Pancreas (tissue), 10 donors: ENCODE results near the gene DGKI. TPM values are rescaled to one million over a fixed set of nuclear protein-coding genes. Genes with fewer than 3 reads are reported as not detected.

ENCODE experiments used
- ATAC-seq, 4 donors: fragments of 200-7000 bp; cut with Tn5 transposase; one replicate each; pipeline versions ENCODE4 v1.8.0 to v1.9.1; 2020; ENCODE audit warnings: mild to moderate bottlenecking in 4 of 4, moderate library complexity in 4 of 4
- DNase-seq, 6 donors: peaks; one replicate each; pipeline ENCODE4 v3.0.0-alpha.2; 2020
- FAIRE-seq: peaks from 2 replicates; lab custom pipeline; 2012; peaks lifted over from hg19 to GRCh38; lab: Jason Lieb, UNC
- H3K27ac ChIP-seq, 4 donors: fragments of 200-600 bp; sonication (generic); 1 replicate in 3 of 4; 2 replicates in 1 of 4; pipeline versions ENCODE4 v1.5.0 to v1.8.0; 2020
- H3K27me3 ChIP-seq, 4 donors: fragments of 200-600 bp; one replicate each; pipeline ENCODE4 v1.8.0; 2021
- H3K36me3 ChIP-seq, 3 donors: fragments of 200-600 bp; sonication (generic) in 1 of 3; one replicate each; pipeline versions ENCODE4 v1.5.0 to v1.8.0; 2020 to 2021
- H3K4me1 ChIP-seq, 3 donors: fragments of 200-600 bp; one replicate each; pipeline ENCODE4 v1.8.0; 2021
- H3K4me3 ChIP-seq, 4 donors: fragments of 200-600 bp; sonication (generic) in 2 of 4; one replicate each; pipeline versions ENCODE4 v1.5.0 to v1.8.0; 2020 to 2021
- H3K9me3 ChIP-seq, 4 donors: fragments of 200-600 bp; one replicate each; pipeline ENCODE4 v1.8.0; 2021
- WGBS, 2 donors: extraction: QIAGEN DNeasy Blood & Tissue Kit; methylation state at CpG; one replicate each; pipeline ENCODE4 v1.1.7; 2013; 5-methylcytosine and 5-hydroxymethylcytosine counted together
- intact Hi-C, 3 donors: fragments of 100-400 bp; cut with DNase I; formaldehyde crosslinking; loops; one replicate each; pipeline versions ENCODE4 v1.11.1 to v1.14.2; 2022
- polyA plus RNA-seq, 2 donors: library from polyadenylated mRNA; stranded (reverse); fragments of 200-250 nt; gene quantifications; one replicate each; pipeline ENCODE4 v1.2.3, GENCODE V29; 2013
- total RNA-seq, 6 donors: library from RNA; stranded (reverse); fragmentation: NEBNext Ultra II Directional in 4 of 6; extraction: Animal tissue kit (Norgen Biotek cat#: 25700) in 4 of 6; gene quantifications; one replicate each; pipeline versions ENCODE4 v1.2.1 to v1.2.4, GENCODE V29; 2021 to 2023
- TF ChIP-seq, protein P1 (sequence below), 4 donors: fragments of 200-600 bp; sonication (generic) in 3 of 4; IDR thresholded peaks; one replicate each; pipeline versions ENCODE4 v1.5.0 to v1.8.0; 2021; ENCODE audit warnings: antibody characterized with exemption in 4 of 4
- donor health status: healthy with polysubstance abuse.
- donor health status: DM: no; HTN: no; CAD: no; lungs with moderate emphysema.
- donor health status: DM: no; HTN: no; CAD: no.
- donor health status: control.
- donor health status: control.
- donor health status: Bipolar disorder and iron deficiency.
- donor health status: DM: yes; HTN: yes; CAD: no.
- donor health status: DM: no; HTN: no; CAD: no.
- donor health status: DM: no; HTN: no; CAD: no.
- donor health status: DM: yes; HTN: yes; CAD: no.

Gene DGKI
- total and polyA plus RNA-seq, 8 donors, result 0.04 to 0.81 (median 0.15) TPM

- TF ChIP-seq, protein P1, sequence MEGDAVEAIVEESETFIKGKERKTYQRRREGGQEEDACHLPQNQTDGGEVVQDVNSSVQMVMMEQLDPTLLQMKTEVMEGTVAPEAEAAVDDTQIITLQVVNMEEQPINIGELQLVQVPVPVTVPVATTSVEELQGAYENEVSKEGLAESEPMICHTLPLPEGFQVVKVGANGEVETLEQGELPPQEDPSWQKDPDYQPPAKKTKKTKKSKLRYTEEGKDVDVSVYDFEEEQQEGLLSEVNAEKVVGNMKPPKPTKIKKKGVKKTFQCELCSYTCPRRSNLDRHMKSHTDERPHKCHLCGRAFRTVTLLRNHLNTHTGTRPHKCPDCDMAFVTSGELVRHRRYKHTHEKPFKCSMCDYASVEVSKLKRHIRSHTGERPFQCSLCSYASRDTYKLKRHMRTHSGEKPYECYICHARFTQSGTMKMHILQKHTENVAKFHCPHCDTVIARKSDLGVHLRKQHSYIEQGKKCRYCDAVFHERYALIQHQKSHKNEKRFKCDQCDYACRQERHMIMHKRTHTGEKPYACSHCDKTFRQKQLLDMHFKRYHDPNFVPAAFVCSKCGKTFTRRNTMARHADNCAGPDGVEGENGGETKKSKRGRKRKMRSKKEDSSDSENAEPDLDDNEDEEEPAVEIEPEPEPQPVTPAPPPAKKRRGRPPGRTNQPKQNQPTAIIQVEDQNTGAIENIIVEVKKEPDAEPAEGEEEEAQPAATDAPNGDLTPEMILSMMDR (IDR thresholded peaks at IDR 0.05), result no peak
- DNase-seq (peak; percentile 17 to 78 (median 42)), ATAC-seq (peak in 3 of 4 donors; percentile 35 to 78 (median 43)), FAIRE-seq (no peak)
- Histone ChIP-seq H3K27me3 (no peaks in the 10 kb centered on the region), H3K9me3 (no peaks in the 10 kb centered on the region), H3K27ac (no peak overlapping the region), H3K36me3 (no peaks in the 10 kb centered on the region), H3K4me3 (no peak overlapping the region), H3K4me1 (peaks cover 0 to 4% (median 0%) of the 10 kb centered on the region in 3 donors)
- intact Hi-C loops, result no loop called here
- WGBS, 2 donors, result 11 to 14% methylated on average over 6 of the region's 6 CpGs
Observed at GRCh38 chr7:137760111-137760510, 86.7 kb downstream of the DGKI start.

DNA sequence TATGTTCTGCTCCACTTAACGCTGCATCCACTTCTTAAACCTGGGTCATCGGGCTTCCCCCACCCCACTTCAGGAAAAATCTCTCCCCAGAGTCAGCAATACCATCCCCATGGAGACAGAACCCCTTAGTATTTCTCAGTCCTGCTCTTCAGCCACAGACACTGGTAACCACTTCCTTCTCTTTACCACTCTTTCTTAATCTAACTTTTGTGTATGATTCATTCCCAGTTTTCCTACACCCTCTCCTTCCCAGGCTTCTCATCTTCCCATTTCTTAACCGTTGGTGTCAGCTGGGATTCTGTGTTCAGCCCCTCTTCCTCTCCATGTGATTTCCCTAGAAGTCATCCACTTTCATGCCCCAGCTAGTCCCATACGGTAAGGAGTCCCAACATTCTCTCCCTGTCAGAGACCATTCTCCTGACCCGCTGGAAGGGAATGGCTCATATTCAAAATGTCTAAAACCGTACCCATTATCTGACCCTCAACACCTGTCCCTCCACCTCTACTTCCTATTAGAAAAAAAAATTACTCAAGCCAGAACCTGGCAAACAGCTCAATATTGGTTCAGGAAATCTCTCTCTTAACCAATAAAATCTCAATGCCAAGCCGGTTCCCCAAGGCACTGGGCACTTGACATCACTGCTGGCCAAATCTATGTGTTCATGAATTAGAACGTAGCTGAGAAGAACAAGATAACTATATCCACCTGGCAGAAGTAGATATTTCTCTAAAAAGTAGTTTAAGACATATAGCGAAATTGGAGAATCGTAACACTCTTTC is 89.4 kb downstream of the DGKI start:
- DNase-seq (no peak), ATAC-seq (peak in 1 of 4 donors; percentile 73), FAIRE-seq (no peak)
- no peak overlapping the region for H3K4me3 ChIP-seq
- H3K4me1 ChIP-seq, result peaks cover 0 to 4% (median 0%) of the 10 kb centered on the region in 3 donors
- no peak overlapping the region for H3K27ac ChIP-seq
- TF ChIP-seq, protein P1 (IDR thresholded peaks at IDR 0.05), result no peak
- 69 to 79% methylated on average over 10 of the region's 10 CpGs for WGBS, 2 donors
- intact Hi-C loops, result no loop called here
- H3K9me3 ChIP-seq, result no peaks in the 10 kb centered on the region
- H3K27me3 ChIP-seq, result no peaks in the 10 kb centered on the region
- H3K36me3 ChIP-seq, result no peaks in the 10 kb centered on the region

- no peak for FAIRE-seq
- peaks cover 0 to 4% (median 0%) of the 10 kb centered on the region in 3 donors for H3K4me1 ChIP-seq
- no peak for DNase-seq
- H3K9me3 ChIP-seq, result no peaks in the 10 kb centered on the region
- no peak overlapping the region for H3K4me3 ChIP-seq
- no peaks in the 10 kb centered on the region for H3K36me3 ChIP-seq
- no peak overlapping the region for H3K27ac ChIP-seq
- peak in 1 of 4 donors; percentile 35 for ATAC-seq
- TF ChIP-seq, protein P1 (IDR thresholded peaks at IDR 0.05), result no peak
- 17 to 19% methylated on average over 5 of the region's 5 CpGs for WGBS, 2 donors
- no peaks in the 10 kb centered on the region for H3K27me3 ChIP-seq
- intact Hi-C loops, result no loop called here
Observed at GRCh38 chr7:137755846-137756651, 90.7 kb downstream of the DGKI start.

DNA sequence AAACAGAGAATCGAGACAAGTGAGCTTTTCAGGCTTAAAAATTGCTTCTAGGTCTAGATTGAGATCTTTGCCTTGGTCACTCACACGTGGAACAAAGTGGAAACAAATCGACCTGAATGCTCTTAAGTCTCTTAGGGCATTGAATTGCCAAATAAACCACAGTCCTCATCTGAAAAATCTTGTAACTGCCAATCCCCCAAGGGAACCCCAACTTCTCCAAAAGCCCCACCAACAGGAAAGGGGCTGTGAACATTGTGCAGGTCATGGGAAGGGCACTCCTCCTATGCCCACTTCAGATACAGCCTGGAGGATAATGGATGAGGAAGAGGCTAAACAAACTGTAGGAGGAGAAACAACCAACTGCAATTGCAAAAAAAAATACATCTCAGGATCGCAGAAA is 91.3 kb downstream of the DGKI start:
- DNase-seq (no peak), FAIRE-seq (no peak), ATAC-seq (no peak)
- H3K4me3 ChIP-seq, result no peak overlapping the region
- TF ChIP-seq, protein P1 (IDR thresholded peaks at IDR 0.05), result no peak
- no peaks in the 10 kb centered on the region for H3K36me3 ChIP-seq
- peaks cover 0 to 4% (median 0%) of the 10 kb centered on the region in 3 donors for H3K4me1 ChIP-seq
- intact Hi-C loops, result no loop called here
- no peaks in the 10 kb centered on the region for H3K27me3 ChIP-seq
- H3K27ac ChIP-seq, result no peak overlapping the region
- no peaks in the 10 kb centered on the region for H3K9me3 ChIP-seq
- 41 to 45% methylated on average over 4 of the region's 4 CpGs for WGBS, 2 donors
